Measurements from ENCODE around the gene RBM15B. TPM values are rescaled to one million over a fixed set of nuclear protein-coding genes. Genes with fewer than 3 reads are reported as not detected.

RBM15B gene, protein sequence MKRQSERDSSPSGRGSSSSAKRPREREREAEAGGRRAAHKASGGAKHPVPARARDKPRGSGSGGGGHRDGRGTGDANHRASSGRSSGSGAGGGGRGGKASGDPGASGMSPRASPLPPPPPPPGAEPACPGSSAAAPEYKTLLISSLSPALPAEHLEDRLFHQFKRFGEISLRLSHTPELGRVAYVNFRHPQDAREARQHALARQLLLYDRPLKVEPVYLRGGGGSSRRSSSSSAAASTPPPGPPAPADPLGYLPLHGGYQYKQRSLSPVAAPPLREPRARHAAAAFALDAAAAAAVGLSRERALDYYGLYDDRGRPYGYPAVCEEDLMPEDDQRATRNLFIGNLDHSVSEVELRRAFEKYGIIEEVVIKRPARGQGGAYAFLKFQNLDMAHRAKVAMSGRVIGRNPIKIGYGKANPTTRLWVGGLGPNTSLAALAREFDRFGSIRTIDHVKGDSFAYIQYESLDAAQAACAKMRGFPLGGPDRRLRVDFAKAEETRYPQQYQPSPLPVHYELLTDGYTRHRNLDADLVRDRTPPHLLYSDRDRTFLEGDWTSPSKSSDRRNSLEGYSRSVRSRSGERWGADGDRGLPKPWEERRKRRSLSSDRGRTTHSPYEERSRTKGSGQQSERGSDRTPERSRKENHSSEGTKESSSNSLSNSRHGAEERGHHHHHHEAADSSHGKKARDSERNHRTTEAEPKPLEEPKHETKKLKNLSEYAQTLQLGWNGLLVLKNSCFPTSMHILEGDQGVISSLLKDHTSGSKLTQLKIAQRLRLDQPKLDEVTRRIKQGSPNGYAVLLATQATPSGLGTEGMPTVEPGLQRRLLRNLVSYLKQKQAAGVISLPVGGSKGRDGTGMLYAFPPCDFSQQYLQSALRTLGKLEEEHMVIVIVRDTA
- total RNA-seq = 10 to 100 TPM; 33.6 to 50.9 (median 41.7) TPM

DNA sequence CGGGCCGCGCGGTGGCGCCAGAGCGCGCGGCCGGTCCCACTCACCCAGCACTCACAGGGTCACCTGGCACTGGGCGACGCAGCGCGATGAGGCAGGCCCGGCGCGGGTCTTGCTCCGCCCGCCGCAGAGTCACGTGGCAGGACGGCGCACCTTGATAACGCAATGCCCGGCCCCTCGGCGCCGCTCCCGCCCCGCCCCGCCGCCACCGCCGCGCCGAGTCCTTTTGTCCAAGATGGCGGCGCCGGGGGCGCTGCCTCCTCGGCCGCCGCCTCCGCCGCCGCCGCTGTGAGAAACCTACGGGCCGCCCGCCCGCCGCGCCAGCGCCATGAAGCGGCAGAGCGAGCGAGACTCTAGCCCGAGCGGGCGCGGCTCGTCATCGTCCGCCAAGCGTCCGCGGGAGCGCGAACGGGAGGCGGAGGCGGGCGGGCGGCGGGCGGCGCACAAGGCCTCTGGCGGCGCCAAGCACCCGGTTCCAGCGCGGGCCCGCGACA is at the start of gene RBM15B:
TSS of gene RBM15B (plus strand) at position 211 of the 491 bp plus-strand sequence. CDS start at position 326, 115 bp downstream.
- TF ChIP-seq POLR2A (IDR thresholded peaks at IDR 0.05) (peak; percentile 1 to 73), POLR2AphosphoS5 (IDR thresholded peaks at IDR 0.05) (peak in 2 of 3 donors; percentile 80 to 87), EP300 (IDR thresholded peaks at IDR 0.05) (no peak)
- TF ChIP-seq, protein P1, sequence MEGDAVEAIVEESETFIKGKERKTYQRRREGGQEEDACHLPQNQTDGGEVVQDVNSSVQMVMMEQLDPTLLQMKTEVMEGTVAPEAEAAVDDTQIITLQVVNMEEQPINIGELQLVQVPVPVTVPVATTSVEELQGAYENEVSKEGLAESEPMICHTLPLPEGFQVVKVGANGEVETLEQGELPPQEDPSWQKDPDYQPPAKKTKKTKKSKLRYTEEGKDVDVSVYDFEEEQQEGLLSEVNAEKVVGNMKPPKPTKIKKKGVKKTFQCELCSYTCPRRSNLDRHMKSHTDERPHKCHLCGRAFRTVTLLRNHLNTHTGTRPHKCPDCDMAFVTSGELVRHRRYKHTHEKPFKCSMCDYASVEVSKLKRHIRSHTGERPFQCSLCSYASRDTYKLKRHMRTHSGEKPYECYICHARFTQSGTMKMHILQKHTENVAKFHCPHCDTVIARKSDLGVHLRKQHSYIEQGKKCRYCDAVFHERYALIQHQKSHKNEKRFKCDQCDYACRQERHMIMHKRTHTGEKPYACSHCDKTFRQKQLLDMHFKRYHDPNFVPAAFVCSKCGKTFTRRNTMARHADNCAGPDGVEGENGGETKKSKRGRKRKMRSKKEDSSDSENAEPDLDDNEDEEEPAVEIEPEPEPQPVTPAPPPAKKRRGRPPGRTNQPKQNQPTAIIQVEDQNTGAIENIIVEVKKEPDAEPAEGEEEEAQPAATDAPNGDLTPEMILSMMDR (IDR thresholded peaks at IDR 0.05) = peak in 1 of 2 donors; percentile 98
- H3K4me1 ChIP-seq = peaks cover 80% of the 10 kb centered on the region
- peak within 1 kb of the TSS; percentile 97 for H3K27ac ChIP-seq
- DNase-seq (ENCODE audit: low spot score in 2 of 2) = peak; percentile 98
- H3K36me3 ChIP-seq = peaks cover 53% of the 10 kb centered on the region
- WGBS = no CpG with 5 or more reads among the region's 83 CpGs
- H3K27me3 ChIP-seq = no peaks in the 10 kb centered on the region
- H3K9me3 ChIP-seq = no peaks in the 10 kb centered on the region
- H3K4me3 ChIP-seq = peak within 1 kb of the TSS; percentile 82

DNA sequence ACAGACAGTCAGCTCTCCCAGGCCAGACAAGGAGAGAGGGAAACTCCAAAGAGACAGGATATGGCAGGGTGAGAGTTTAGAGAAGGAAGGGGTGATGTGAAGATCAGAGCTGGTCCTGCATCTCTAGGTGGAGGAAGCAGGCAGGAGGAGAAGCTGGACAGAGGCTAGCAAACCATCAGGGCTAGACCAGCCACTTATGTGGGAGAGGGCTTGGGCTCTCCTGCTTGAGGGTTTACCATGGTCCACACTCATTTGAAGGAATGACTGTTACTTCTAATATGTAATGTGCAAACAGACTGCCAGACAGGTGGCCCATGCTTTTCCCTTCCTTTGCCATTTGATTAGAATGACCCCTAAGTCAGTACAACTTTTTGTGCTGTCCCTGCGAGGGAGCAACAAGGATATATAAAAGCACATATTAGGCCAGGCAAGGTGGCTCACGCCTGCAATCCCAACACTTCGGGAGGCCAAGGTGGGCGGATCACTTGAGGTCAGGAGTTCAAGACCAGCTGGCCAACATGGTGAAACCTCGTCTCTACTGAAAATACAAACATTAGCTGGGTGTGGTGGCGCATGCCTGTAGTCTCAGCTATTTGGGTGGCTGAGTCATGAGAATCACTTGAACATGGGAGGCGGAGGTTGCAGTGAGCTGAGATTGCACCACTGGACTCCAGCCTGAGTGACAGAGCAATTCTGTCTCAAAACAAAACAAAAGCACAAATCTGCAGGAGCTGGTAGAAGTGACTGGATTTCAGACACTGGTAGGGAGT is 47.0 kb upstream of the RBM15B start:
- H3K27ac ChIP-seq = peak overlapping the region; percentile 26
- DNase-seq (ENCODE audit: low spot score in 2 of 2) = peak in 1 of 2 donors; percentile 75
- TF ChIP-seq EP300 (IDR thresholded peaks at IDR 0.05) (no peak), POLR2A (IDR thresholded peaks at IDR 0.05) (no peak), POLR2AphosphoS5 (IDR thresholded peaks at IDR 0.05) (no peak)
- TF ChIP-seq, protein P1 (IDR thresholded peaks at IDR 0.05) = no peak
- no peaks in the 10 kb centered on the region for H3K36me3 ChIP-seq
- H3K4me3 ChIP-seq = no peak overlapping the region
- H3K4me1 ChIP-seq = peaks cover 20% of the 10 kb centered on the region
- H3K9me3 ChIP-seq = no peaks in the 10 kb centered on the region
- no peaks in the 10 kb centered on the region for H3K27me3 ChIP-seq
- WGBS = 78% methylated on average over 7 of the region's 7 CpGs

DNA sequence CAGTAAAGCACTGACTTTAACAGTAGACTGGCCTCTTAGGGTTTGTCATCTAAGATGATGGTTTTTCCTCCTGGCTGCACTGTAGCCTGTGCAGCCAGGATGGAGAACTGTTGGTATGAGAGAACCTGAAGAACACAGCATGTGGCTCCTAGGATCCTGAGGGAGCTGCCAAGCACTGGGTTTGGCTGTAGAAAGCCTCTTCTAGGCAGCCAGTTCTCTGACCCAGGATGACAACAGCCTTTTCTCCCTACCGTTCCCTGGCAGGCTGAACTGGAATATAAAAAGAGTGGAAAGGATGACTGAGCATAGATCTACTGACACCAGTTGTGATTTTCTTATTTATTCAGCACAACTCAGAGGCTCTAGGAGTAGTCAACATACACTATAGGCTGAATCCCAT is 40.3 kb upstream of the RBM15B start:
- H3K9me3 ChIP-seq = no peaks in the 10 kb centered on the region
- DNase-seq (ENCODE audit: low spot score in 2 of 2) = no peak
- no peak for TF ChIP-seq POLR2AphosphoS5 (IDR thresholded peaks at IDR 0.05)
- TF ChIP-seq POLR2A (IDR thresholded peaks at IDR 0.05) = no peak
- TF ChIP-seq, protein P1 (IDR thresholded peaks at IDR 0.05) = no peak
- TF ChIP-seq EP300 (IDR thresholded peaks at IDR 0.05) = no peak
- H3K27me3 ChIP-seq = no peaks in the 10 kb centered on the region
- H3K36me3 ChIP-seq = no peaks in the 10 kb centered on the region
- WGBS = 63% methylated on average over 1 of the region's 1 CpG
- no peaks in the 10 kb centered on the region for H3K4me1 ChIP-seq
- H3K4me3 ChIP-seq = no peak overlapping the region
- H3K27ac ChIP-seq = no peak overlapping the region

DNA sequence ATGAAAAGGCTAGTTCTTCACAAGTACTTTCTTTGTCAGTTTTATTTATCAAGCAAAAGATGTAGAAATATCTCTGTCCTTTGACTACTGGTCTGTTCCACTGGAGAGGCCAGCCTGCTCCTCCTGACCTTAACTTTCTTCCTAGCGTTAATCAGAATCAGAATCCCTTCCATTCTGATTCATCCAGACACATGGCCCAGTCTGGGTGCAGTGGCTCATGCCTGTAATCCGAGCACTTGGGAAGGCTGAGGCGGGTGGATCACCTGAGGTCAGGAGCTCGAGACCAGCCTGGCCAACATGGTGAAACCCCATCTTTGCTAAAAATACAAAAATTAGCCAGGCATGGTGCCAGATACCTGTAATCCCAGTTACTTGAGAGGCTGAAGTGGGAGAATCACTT is 38.0 kb upstream of the RBM15B start:
- WGBS = 91% methylated on average over 4 of the region's 4 CpGs
- peak in 1 of 2 donors; percentile 21 for DNase-seq (ENCODE audit: low spot score in 2 of 2)
- Histone ChIP-seq H3K4me3 (no peak overlapping the region), H3K4me1 (peaks cover 5% of the 10 kb centered on the region), H3K9me3 (no peaks in the 10 kb centered on the region), H3K27me3 (no peaks in the 10 kb centered on the region), H3K27ac (no peak overlapping the region), H3K36me3 (no peaks in the 10 kb centered on the region)
- TF ChIP-seq POLR2AphosphoS5 (IDR thresholded peaks at IDR 0.05) = no peak
- TF ChIP-seq EP300 (IDR thresholded peaks at IDR 0.05) = no peak
- TF ChIP-seq, protein P1 (IDR thresholded peaks at IDR 0.05) = no peak
- TF ChIP-seq POLR2A (IDR thresholded peaks at IDR 0.05) = no peak
